Gastrocnemius medialis (tissue), 4 donors: Measurements from ENCODE around the gene MRGPRE. TPM values are rescaled to one million over a fixed set of nuclear protein-coding genes. Genes with fewer than 3 reads are reported as not detected.

ENCODE experiments used
- ATAC-seq, 2 donors: fragments of 150-250 bp; one replicate each; pipeline ENCODE4 v1.9.1; 2016
- DNase-seq, 2 donors: peaks; one replicate each; pipeline ENCODE4 v3.0.0-alpha.2; 2019
- H3K27ac ChIP-seq, 4 donors: fragments of 200-600 bp; sonication (generic); 1 replicate in 1 of 4; 2 replicates in 3 of 4; pipeline ENCODE4 v1.5.1; 2016 to 2018; ENCODE audit warnings: mild to moderate bottlenecking in 2 of 4, moderate library complexity in 1 of 4
- H3K27me3 ChIP-seq, 3 donors: fragments of 200-600 bp; sonication (generic) in 2 of 3; 1 replicate in 1 of 3; 2 replicates in 2 of 3; pipeline versions ENCODE4 v1.5.1 to v1.6.0; 2016 to 2019; ENCODE audit warnings: mild to moderate bottlenecking in 1 of 3, moderate library complexity in 1 of 3
- H3K36me3 ChIP-seq, 2 donors: fragments of 200-600 bp; sonication (generic) in 1 of 2; one replicate each; pipeline ENCODE4 v1.5.1; 2017 to 2018
- H3K4me1 ChIP-seq, 2 donors: fragments of 200-600 bp; sonication (generic) in 1 of 2; one replicate each; pipeline ENCODE4 v1.5.1; 2016 to 2017; ENCODE audit warnings: mild to moderate bottlenecking in 2 of 2
- H3K4me3 ChIP-seq, 4 donors: fragments of 200-600 bp; sonication (generic) in 3 of 4; 1 replicate in 1 of 4; 2 replicates in 3 of 4; pipeline ENCODE4 v1.5.1; 2016 to 2019; ENCODE audit warnings: mild to moderate bottlenecking in 2 of 4
- H3K9me3 ChIP-seq, 3 donors: fragments of 200-600 bp; sonication (generic) in 2 of 3; 1 replicate in 1 of 3; 2 replicates in 2 of 3; pipeline ENCODE4 v1.5.1; 2016 to 2019
- POLR2A ChIP-seq, 2 donors: fragments of 450-650 bp; IDR thresholded peaks; one replicate each; pipeline ENCODE4 v1.6.1; 2017; ENCODE audit warnings: antibody characterized with exemption in 2 of 2, mild to moderate bottlenecking in 2 of 2, moderate library complexity in 2 of 2
- in situ Hi-C, 4 donors: fragments of 200-750 bp; cut with MboI; loops; one replicate each; pipeline versions ENCODE4 v1.15.0 to v1.8.0; 2017; ENCODE audit warnings: low sequenced_read_pairs in 4 of 4
- intact Hi-C: fragments of 100-400 bp; cut with DNase I; formaldehyde crosslinking; loops from one replicate; pipeline ENCODE4 v1.15.1; 2023; ENCODE audit warnings: low total_unique reads
- total RNA-seq, 4 donors: library from RNA; depleted of rRNA; stranded (reverse); fragments of >200 nt; gene quantifications; one replicate each; pipeline versions ENCODE4 v1.1.0 to v1.2.3, GENCODE V29; 2016
- TF ChIP-seq, protein P1 (sequence below), 5 experiments: fragments of 450-650 bp in 3 of 5; fragments of 200-600 bp in 2 of 5; sonication (generic) in 2 of 5; IDR thresholded peaks in 4 of 5; conservative IDR thresholded peaks in 1 of 5; 1 replicate in 4 of 5; 2 replicates in 1 of 5; pipeline ENCODE4 v1.5.1; 2016 to 2019; ENCODE audit warnings: antibody characterized with exemption in 5 of 5, mild to moderate bottlenecking in 3 of 5, moderate library complexity in 3 of 5

The MRGPRE gene
- total RNA-seq, 4 donors from 2014 or later: not detected

DNA sequence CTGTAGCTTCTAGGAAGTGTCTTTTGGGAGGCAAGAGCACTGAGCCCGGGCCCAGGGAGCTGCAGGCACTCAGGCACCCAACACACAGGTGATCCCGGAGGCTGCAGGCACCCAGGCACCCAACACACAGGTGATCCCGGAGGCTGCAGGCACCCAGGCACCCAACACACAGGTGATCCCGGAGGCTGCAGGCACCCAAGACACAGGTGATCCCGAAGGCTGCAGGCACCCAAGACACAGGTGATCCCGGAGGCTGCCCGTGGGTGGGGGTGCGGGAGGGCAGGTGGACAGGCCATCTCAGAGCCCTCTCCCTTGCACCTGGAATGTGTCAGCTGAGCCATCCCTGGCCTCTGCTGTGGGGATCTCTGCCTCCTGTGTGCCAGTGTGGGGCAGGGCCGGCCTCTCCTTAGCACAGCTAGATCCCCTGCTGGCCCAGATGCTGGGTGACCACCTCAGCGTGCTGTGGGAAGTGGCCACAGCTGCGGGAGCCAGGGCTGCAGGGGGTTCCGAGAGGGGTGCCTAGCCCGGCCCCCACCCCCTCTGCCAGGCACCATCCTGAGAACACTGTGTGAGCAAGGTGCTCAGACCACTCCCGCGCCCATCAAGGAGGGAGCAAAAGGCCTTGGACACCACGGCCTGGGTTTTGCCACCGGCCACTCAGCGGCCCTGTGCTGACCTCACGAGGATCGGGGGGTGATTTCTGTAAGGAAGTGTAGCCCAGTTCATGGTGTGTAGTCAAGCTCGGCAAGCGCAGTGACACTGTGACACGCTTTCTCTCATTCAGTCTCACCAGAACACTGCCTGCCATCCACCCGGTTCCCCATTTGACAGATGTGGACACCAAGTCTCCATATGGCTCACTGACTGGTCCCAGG lies 27.8 kb downstream of the MRGPRE start:
- no peak for DNase-seq
- no peak for ATAC-seq
- Histone ChIP-seq H3K27me3 (peaks cover 19 to 43% (median 40%) of the 10 kb centered on the region in 3 donors), H3K9me3 (no peaks in the 10 kb centered on the region), H3K4me3 (no peak overlapping the region), H3K36me3 (no peaks in the 10 kb centered on the region), H3K27ac (no peak overlapping the region), H3K4me1 (no peaks in the 10 kb centered on the region)
- intact Hi-C loops (no loop called here), in situ Hi-C loops (no loop called here)
- TF ChIP-seq, protein P1, sequence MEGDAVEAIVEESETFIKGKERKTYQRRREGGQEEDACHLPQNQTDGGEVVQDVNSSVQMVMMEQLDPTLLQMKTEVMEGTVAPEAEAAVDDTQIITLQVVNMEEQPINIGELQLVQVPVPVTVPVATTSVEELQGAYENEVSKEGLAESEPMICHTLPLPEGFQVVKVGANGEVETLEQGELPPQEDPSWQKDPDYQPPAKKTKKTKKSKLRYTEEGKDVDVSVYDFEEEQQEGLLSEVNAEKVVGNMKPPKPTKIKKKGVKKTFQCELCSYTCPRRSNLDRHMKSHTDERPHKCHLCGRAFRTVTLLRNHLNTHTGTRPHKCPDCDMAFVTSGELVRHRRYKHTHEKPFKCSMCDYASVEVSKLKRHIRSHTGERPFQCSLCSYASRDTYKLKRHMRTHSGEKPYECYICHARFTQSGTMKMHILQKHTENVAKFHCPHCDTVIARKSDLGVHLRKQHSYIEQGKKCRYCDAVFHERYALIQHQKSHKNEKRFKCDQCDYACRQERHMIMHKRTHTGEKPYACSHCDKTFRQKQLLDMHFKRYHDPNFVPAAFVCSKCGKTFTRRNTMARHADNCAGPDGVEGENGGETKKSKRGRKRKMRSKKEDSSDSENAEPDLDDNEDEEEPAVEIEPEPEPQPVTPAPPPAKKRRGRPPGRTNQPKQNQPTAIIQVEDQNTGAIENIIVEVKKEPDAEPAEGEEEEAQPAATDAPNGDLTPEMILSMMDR (IDR thresholded peaks at IDR 0.05 in 4 of 5, conservative IDR thresholded peaks at IDR 0.05 in 1 of 5): no peak
- no peak for TF ChIP-seq POLR2A (IDR thresholded peaks at IDR 0.05)

DNA sequence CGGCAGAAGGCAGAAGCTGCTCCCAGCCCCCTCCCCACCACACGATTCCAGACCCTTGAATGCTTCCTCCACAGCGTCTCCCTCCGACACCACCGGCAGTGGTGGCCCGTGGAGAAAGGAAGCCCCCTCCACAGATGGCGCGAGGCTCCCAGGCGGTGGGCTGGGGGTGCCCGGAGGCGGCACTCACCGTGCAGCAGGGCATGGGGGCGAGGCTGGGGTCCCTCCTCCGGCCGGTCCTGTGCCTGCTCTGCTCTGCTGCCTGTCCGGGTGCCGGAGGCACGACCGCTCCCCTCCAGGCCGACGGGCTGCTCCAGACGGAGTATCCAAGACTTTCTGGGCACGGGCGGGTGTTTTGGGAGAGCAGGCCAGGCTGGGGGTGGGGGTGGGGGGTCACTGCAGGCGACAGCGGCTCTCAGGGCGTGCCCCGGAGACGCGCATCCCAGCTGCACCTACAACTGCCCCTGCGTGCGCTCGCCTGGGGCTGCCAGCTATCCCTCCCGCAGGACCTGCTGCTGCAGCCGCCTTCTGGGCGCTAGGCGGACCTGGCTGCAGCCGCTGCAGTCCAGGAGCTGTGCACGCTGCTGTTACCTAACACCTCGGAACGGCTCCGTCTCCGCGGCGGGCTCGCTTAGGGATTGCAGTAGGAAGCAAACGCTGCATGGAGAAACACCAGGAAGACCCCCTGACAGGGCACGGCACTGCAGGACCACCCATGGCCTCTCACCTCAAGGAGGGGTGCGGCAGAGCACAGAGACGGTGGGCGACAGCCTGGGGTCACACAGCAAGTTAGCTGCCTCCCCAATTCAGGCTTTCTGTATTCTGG lies 28.8 kb downstream of the MRGPRE start:
- intact Hi-C loops (no loop called here), in situ Hi-C loops (no loop called here)
- DNase-seq (no peak), ATAC-seq (no peak)
- Histone ChIP-seq H3K4me1 (no peaks in the 10 kb centered on the region), H3K9me3 (no peaks in the 10 kb centered on the region), H3K4me3 (no peak overlapping the region), H3K27ac (no peak overlapping the region), H3K36me3 (no peaks in the 10 kb centered on the region), H3K27me3 (peaks cover 19 to 43% (median 40%) of the 10 kb centered on the region in 3 donors)
- TF ChIP-seq, protein P1 (IDR thresholded peaks at IDR 0.05 in 4 of 5, conservative IDR thresholded peaks at IDR 0.05 in 1 of 5): no peak
- no peak for TF ChIP-seq POLR2A (IDR thresholded peaks at IDR 0.05)

DNA sequence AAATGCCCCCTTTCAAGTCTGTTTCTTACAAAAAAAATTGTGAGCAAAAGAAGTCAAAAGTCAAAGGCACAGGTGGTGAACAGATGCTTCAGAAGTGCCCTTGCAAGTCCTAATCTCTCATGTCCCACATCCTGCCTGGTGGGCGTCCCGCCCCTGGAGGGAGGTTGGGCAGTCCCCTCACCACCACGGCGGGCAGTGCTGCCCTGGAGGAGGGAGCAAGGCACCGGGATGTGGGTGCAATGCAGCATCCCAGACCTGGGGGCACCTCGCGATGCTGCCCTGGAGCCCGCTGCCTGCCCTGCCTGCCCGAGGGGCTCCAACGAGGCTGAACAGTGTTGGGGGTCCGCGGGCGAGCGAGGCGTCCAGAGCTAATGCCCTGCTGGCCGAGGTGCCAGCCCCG lies 29.5 kb downstream of the MRGPRE start:
- ATAC-seq (no peak), DNase-seq (no peak)
- intact Hi-C loops: no loop called here
- no peaks in the 10 kb centered on the region for H3K4me1 ChIP-seq
- H3K9me3 ChIP-seq: no peaks in the 10 kb centered on the region
- no peak for TF ChIP-seq POLR2A (IDR thresholded peaks at IDR 0.05)
- TF ChIP-seq, protein P1 (IDR thresholded peaks at IDR 0.05 in 4 of 5, conservative IDR thresholded peaks at IDR 0.05 in 1 of 5): no peak
- in situ Hi-C loops: no loop called here
- H3K27me3 ChIP-seq: peaks cover 19 to 43% (median 40%) of the 10 kb centered on the region in 3 donors
- H3K4me3 ChIP-seq: no peak overlapping the region
- H3K27ac ChIP-seq: no peak overlapping the region
- H3K36me3 ChIP-seq: no peaks in the 10 kb centered on the region

DNA sequence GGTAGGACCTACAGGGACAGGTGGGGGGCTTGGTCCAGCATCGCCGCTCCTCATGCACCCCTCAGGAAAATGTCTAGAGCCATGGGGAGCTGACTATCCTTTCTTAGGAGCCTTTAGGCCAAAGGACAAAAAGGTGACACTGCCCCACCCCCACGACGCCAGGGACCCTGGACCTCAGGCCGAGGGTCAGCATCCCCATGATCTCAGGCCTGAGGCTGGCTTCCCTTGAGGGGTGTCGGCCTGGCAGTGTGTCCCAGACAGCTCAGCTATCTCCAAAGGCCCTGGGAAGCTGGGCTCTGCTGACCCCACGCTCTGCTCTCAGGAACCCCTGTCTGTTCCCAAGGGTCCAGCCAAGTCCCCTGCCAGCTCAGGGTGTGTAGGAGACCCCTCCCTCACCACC lies 29.9 kb downstream of the MRGPRE start:
- Histone ChIP-seq H3K4me1 (no peaks in the 10 kb centered on the region), H3K27me3 (peaks cover 19 to 43% (median 42%) of the 10 kb centered on the region in 3 donors), H3K27ac (no peak overlapping the region), H3K36me3 (no peaks in the 10 kb centered on the region), H3K4me3 (no peak overlapping the region), H3K9me3 (no peaks in the 10 kb centered on the region)
- DNase-seq (no peak), ATAC-seq (no peak)
- intact Hi-C loops (no loop called here), in situ Hi-C loops (no loop called here)
- TF ChIP-seq, protein P1 (IDR thresholded peaks at IDR 0.05 in 4 of 5, conservative IDR thresholded peaks at IDR 0.05 in 1 of 5): no peak
- no peak for TF ChIP-seq POLR2A (IDR thresholded peaks at IDR 0.05)
